ENCODE measurements around the gene ZNF180. TPM values are rescaled to one million over a fixed set of nuclear protein-coding genes. Genes with fewer than 3 reads are reported as not detected.
"Not testable (repeated sequence)": the region's sequence is repeated elsewhere in the genome, so short reads cannot be mapped to it uniquely, and the experiment has no call there.

Gene ZNF180
- total RNA-seq, 2 experiments from 2014 or later: 9.7 to 11.0 TPM

GRCh38 chr19:44462600-44463286 is 37.6 kb downstream of the ZNF180 start:
- H3K27me3 Mint-ChIP-seq; CTCF ChIA-PET; POLR2A ChIA-PET; DNase-seq; H3K27ac Mint-ChIP-seq; H3K4me1 Mint-ChIP-seq; H3K36me3 Mint-ChIP-seq (ENCODE audit: low read depth); H3K4me3 Mint-ChIP-seq: not testable (repeated sequence)
- H3K9me3 Mint-ChIP-seq: peaks cover 53% of the 10 kb centered on the region

DNA sequence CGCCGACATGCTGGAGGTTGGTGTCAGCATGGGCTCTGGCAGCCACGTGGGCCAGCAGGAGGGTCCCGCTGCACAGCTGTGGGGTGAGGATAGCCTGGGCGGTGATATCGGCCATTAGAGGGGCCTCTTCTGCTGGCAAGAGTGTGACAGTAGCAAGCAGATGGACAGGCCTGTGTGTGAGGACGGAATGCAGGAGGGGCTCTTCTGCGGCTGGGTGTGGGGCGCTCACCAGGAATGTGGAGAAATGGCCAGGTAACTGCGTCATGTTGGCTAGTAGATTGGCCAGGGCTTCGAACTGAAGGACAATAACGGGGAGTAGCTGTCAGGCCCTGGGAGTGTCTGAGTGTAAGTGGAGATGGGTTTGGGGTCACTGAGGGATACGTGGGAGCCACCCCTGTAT is 44.3 kb downstream of the ZNF180 start:
- DNase-seq; H3K4me1 Mint-ChIP-seq; H3K27me3 Mint-ChIP-seq; CTCF ChIA-PET; H3K27ac Mint-ChIP-seq; H3K4me3 Mint-ChIP-seq; H3K36me3 Mint-ChIP-seq (ENCODE audit: low read depth); POLR2A ChIA-PET: not testable (repeated sequence)
- H3K9me3 Mint-ChIP-seq: peaks cover 52% of the 10 kb centered on the region

GRCh38 chr19:44455100-44455499 is 45.2 kb downstream of the ZNF180 start:
- no peak for DNase-seq
- no peak overlapping the region for H3K27ac Mint-ChIP-seq
- H3K9me3 Mint-ChIP-seq: peaks cover 55% of the 10 kb centered on the region
- ChIA-PET POLR2A (no interaction called here), CTCF (no interaction called here)
- H3K4me3 Mint-ChIP-seq: no peak overlapping the region
- no peaks in the 10 kb centered on the region for H3K27me3 Mint-ChIP-seq
- no peaks in the 10 kb centered on the region for H3K4me1 Mint-ChIP-seq
- peaks cover 9% of the 10 kb centered on the region for H3K36me3 Mint-ChIP-seq (ENCODE audit: low read depth)

DNA sequence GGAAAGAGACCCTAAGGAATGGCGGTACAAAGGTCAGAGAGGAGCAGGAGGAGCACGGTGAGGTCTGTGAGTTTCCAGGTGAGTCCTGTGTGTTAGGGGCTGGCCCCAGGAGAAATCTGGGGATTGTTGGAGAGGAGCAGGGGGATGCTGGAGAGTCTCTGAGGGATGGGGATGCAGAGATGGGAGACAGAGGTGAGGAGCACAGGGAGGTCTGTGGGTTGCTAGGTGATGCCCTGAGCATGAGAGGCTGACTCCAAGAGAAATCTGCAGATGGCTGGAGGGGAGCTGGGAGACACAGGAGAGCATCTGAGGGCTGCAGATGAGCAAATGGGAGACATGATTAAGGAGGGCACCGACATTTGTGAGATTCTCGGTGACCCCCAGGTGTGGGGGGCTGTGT is 48.0 kb downstream of the ZNF180 start:
- no peak overlapping the region for H3K27ac Mint-ChIP-seq
- H3K4me1 Mint-ChIP-seq: peaks cover 5% of the 10 kb centered on the region
- no peak overlapping the region for H3K4me3 Mint-ChIP-seq
- ChIA-PET POLR2A (no interaction called here), CTCF (no interaction called here)
- no peaks in the 10 kb centered on the region for H3K27me3 Mint-ChIP-seq
- H3K36me3 Mint-ChIP-seq (ENCODE audit: low read depth): peaks cover 13% of the 10 kb centered on the region
- peaks cover 65% of the 10 kb centered on the region for H3K9me3 Mint-ChIP-seq
- DNase-seq: no peak

DNA sequence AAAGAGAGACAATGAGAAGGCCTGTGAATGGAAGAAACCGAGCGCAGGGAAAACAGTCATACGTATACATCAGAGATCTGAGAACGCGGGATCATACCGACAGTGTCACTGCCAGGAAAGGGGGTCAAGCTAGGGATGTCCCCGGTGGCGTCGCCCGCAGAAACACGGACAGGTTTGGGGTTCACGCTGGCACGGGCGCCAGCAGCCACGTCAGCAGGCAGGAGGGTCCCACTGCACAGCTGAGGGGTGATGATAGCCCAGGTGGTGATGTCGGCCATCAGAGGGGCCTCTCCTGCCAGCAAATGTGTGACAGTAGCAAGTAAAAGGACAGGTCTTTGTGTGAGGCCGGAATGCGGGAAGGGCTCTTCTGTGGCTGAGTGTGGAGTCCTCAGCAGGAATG is 48.6 kb downstream of the ZNF180 start:
- H3K4me3 Mint-ChIP-seq: no peak overlapping the region
- H3K27me3 Mint-ChIP-seq: no peaks in the 10 kb centered on the region
- CTCF ChIA-PET: no interaction called here
- POLR2A ChIA-PET: no interaction called here
- peaks cover 69% of the 10 kb centered on the region for H3K9me3 Mint-ChIP-seq
- no peak for DNase-seq
- H3K27ac Mint-ChIP-seq: no peak overlapping the region
- peaks cover 5% of the 10 kb centered on the region for H3K4me1 Mint-ChIP-seq
- H3K36me3 Mint-ChIP-seq (ENCODE audit: low read depth): peaks cover 13% of the 10 kb centered on the region

- peaks cover 5% of the 10 kb centered on the region for H3K4me1 Mint-ChIP-seq
- H3K27me3 Mint-ChIP-seq: no peaks in the 10 kb centered on the region
- no peak within 1 kb of the TSS for H3K27ac Mint-ChIP-seq
- H3K9me3 Mint-ChIP-seq: peaks cover 68% of the 10 kb centered on the region
- H3K4me3 Mint-ChIP-seq: peak within 1 kb of the TSS; percentile 37
- peak; percentile 50 for DNase-seq
- ChIA-PET CTCF (no interaction called here), POLR2A (no interaction called here)
- peaks cover 4% of the 10 kb centered on the region for H3K36me3 Mint-ChIP-seq (ENCODE audit: low read depth)
These were observed 52.2 kb downstream of the ZNF180 start, which contains the start of gene ZNF229 for GRCh38 chr19:44447916-44448674. TSS of gene ZNF229 (minus strand) at chr19:44448472. CDS start at chr19:44442847, 5,625 bp downstream.

GRCh38 chr19:44438441-44438840 is 61.9 kb downstream of the ZNF180 start:
- H3K4me1 Mint-ChIP-seq: no peaks in the 10 kb centered on the region

GRCh38 chr19:44435441-44435840 is 64.9 kb downstream of the ZNF180 start:
- peaks cover 3% of the 10 kb centered on the region for H3K36me3 Mint-ChIP-seq (ENCODE audit: low read depth)
- H3K27ac Mint-ChIP-seq: no peak overlapping the region
- no peaks in the 10 kb centered on the region for H3K4me1 Mint-ChIP-seq
- no peak overlapping the region for H3K4me3 Mint-ChIP-seq
- ChIA-PET POLR2A (no interaction called here), CTCF (no interaction called here)
- no peak for DNase-seq
- no peaks in the 10 kb centered on the region for H3K27me3 Mint-ChIP-seq
- H3K9me3 Mint-ChIP-seq: peaks cover 59% of the 10 kb centered on the region

More at GRCh38 chr19:44438441-44438840, 61.9 kb downstream of the ZNF180 start:
- Mint-ChIP-seq H3K4me3 (no peak overlapping the region), H3K27me3 (no peaks in the 10 kb centered on the region), H3K36me3 (ENCODE audit: low read depth) (peaks cover under 1% of the 10 kb centered on the region), H3K9me3 (peaks cover 57% of the 10 kb centered on the region), H3K27ac (no peak overlapping the region)
- POLR2A ChIA-PET: no interaction called here
- CTCF ChIA-PET: no interaction called here
- DNase-seq: no peak

DNA sequence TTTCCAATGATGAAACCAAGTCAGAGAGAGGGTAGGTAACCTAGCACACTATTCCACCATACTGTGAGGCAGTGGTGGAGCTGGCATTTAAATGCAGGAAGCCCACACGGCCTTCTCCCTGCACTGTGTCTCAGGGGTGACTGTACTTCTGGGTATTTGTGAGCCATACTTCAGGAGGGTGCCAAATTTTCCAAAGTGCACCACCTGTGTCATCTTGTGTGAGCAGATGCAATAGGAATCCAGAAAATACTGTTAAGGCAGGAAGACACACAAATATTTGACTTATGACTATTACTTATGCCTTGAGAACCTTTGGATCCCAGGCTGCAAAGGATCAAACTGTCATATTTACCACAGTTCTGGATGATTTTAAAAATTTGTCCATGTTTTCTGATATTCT is 69.4 kb downstream of the ZNF180 start:
- DNase-seq: no peak
- H3K4me3 Mint-ChIP-seq: no peak overlapping the region
- CTCF ChIA-PET: no interaction called here
- H3K9me3 Mint-ChIP-seq: peaks cover 67% of the 10 kb centered on the region
- no peaks in the 10 kb centered on the region for H3K4me1 Mint-ChIP-seq
- no peaks in the 10 kb centered on the region for H3K27me3 Mint-ChIP-seq
- no peak overlapping the region for H3K27ac Mint-ChIP-seq
- H3K36me3 Mint-ChIP-seq (ENCODE audit: low read depth): peaks cover 3% of the 10 kb centered on the region
- POLR2A ChIA-PET: no interaction called here

Other genes starting within 250 kb of the ZNF180 start
- gene ZNF233, start 240.6 kb downstream of the ZNF180 start, total RNA-seq: under 1 TPM; 0.08 to 0.33 TPM
- gene ZNF235, start 195.5 kb downstream of the ZNF180 start, total RNA-seq: 1 to 10 TPM; 5.2 to 5.9 TPM
- not detected for gene ZNF112, start 143.8 kb downstream of the ZNF180 start, total RNA-seq
- under 1 TPM; 0.48 to 0.60 TPM for gene ZNF285, start 98.9 kb downstream of the ZNF180 start, total RNA-seq
- gene ZNF229, start 52.0 kb downstream of the ZNF180 start, total RNA-seq: under 1 TPM; 0.05 to 0.55 TPM
- not detected for gene CEACAM20, start 29.2 kb upstream of the ZNF180 start, total RNA-seq
- not detected for gene IGSF23, start 113.0 kb upstream of the ZNF180 start, total RNA-seq
- 1 to 10 TPM; 1.7 to 2.1 TPM for gene PVR, start 143.4 kb upstream of the ZNF180 start, total RNA-seq
- gene CEACAM19, start 171.0 kb upstream of the ZNF180 start, total RNA-seq: under 1 TPM in 1 of 2 experiments, not detected in 1; 0.30 TPM
- not detected for gene CEACAM16, start 198.6 kb upstream of the ZNF180 start, total RNA-seq
- gene BCL3, start 248.2 kb upstream of the ZNF180 start, total RNA-seq: 10 to 100 TPM; 63.4 to 66.6 TPM